Endometrial microvascular endothelial cells (primary cell): Measurements from ENCODE around the gene RERG. TPM values are rescaled to one million over a fixed set of nuclear protein-coding genes. Genes with fewer than 3 reads are reported as not detected.
"Not testable (repeated sequence)": the region's sequence is repeated elsewhere in the genome, so short reads cannot be mapped to it uniquely, and the experiment has no call there.

ENCODE experiments used
- in situ Hi-C: cut with HindIII; loops from 2 replicates; pipeline ENCODE4 v1.10.0; 2017; ENCODE audit warnings: low sequenced_read_pairs, low pct_unique_long_range_greater_than_20kb; ENCODE audit errors: inconsistent ontology term
- total RNA-seq: library from RNA; depleted of rRNA; stranded (reverse); fragments of >200 nt; gene quantifications from one replicate; pipeline ENCODE4 v1.2.3, GENCODE V29; 2015; ENCODE audit errors: inconsistent ontology term

RERG gene
- total RNA-seq, 1 donor from 2014 or later = not detected

- in situ Hi-C loops = no loop called here
These were observed 128.4 kb downstream of the RERG start for GRCh38 chr12:15092826-15093225.

DNA sequence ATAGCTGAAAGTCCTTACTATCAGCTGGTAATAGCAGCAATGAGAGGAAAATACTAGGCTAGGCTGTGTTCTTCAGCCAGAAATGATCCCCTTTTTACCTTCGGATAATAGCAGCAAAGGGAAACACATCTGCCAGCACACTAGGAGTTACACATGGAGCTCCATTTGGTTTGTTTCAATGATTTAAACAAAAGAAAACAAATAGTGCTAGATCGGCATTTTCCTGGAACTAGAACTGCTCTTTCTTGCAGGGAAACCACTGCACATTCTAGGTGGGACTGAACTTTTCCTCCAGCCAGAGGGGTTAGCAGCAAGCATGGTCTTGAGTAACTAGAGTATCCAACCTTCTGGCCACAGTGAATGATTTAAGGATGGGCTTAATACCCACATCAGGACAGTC is 130.8 kb downstream of the RERG start:
- in situ Hi-C loops = no loop called here

GRCh38 chr12:15088105-15088504 is 133.1 kb downstream of the RERG start:
- in situ Hi-C loops = no loop called here

DNA sequence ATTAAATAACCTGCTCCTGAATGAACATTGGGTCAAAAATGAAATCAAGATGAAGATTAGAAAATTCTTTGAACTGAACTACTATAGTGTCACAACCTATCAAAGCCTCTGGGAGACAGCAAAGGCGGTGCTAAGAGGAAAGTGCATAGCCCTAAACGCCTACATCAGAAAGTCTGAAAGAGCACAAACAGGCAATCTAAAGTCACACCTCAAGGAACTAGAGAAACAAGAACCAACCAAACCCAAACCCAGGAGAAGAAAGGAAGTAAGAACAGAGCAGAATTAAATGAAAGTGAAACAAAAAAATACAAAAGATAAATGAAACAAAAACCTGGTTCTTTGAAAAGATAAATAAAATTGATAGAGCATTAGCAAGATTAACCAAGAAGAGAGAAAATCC is 143.5 kb downstream of the RERG start:
- in situ Hi-C loops = not testable (repeated sequence)

- in situ Hi-C loops = no loop called here
These were observed 146.9 kb downstream of the RERG start for GRCh38 chr12:15074351-15074750.

DNA sequence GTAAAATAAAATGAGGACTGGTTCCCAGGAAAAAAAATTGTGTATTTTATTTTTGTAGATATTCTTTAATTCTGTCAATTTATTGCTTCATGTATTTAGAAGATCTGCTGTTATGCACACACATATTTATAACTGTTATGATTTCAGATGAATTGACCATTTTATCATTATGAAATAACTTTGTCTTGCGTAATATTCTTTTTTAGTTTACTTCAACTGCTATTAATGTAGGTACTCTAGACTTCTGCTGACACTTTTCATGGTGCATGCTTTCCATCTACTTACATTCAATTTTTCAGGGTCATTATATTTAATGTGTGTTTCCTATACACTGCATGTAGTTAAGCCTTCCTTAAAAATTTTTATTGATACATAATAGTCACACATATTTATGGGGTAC is 162.1 kb downstream of the RERG start:
- in situ Hi-C loops = no loop called here

Other genes with a start within 250 kb of the RERG start
- gene PDE6H, start 248.4 kb downstream of the RERG start, total RNA-seq = not detected
- gene PTPRO, start 101.1 kb upstream of the RERG start, total RNA-seq = 0.37 TPM